MCF 10A (cell line): Measurements from ENCODE around the gene VAMP2. TPM values are rescaled to one million over a fixed set of nuclear protein-coding genes. Genes with fewer than 3 reads are reported as not detected.

Experiments used
- BruUV-seq: library from RNA; stranded (reverse); fragments of 400-500 nt; replicated peaks from 2 replicates; lab custom pipeline; 2021; lab: Mats Ljungman, UMichigan
- CTCF ChIA-PET: fragments of 300-600 bp; sonication (Branson Sonifier 250); formaldehyde crosslinking; extraction: SDS; loops from one replicate; lab custom pipeline; 2021; ENCODE audit warnings: antibody characterized with exemption, inconsistent platforms; lab: Yijun Ruan, JAX
- POLR2A ChIA-PET: fragments of 300-600, 350-650 bp; sonication (Branson Sonifier 250); formaldehyde crosslinking; extraction: SDS; loops from one replicate; lab custom pipeline; 2020; ENCODE audit warnings: antibody characterized with exemption, inconsistent platforms; lab: Yijun Ruan, JAX
- DNase-seq: peaks from one replicate; pipeline ENCODE4 v3.0.0-alpha.2; 2018; ENCODE audit not compliant: unreplicated experiment
- H3K27ac Mint-ChIP-seq: one replicate; pipeline ENCODE4 v1.8.0; 2022; ENCODE audit warnings: mild to moderate bottlenecking, low read depth, mixed read lengths; ENCODE audit not compliant: unreplicated experiment
- H3K27me3 Mint-ChIP-seq: one replicate; pipeline ENCODE4 v1.8.0; 2022; ENCODE audit warnings: mixed read lengths; ENCODE audit not compliant: insufficient read depth, unreplicated experiment
- H3K36me3 Mint-ChIP-seq: one replicate; pipeline ENCODE4 v1.8.0; 2022; ENCODE audit warnings: mild to moderate bottlenecking, moderate library complexity, mixed read lengths; ENCODE audit not compliant: insufficient read depth, unreplicated experiment
- H3K4me1 Mint-ChIP-seq: one replicate; pipeline ENCODE4 v1.8.0; 2022; ENCODE audit warnings: mixed read lengths; ENCODE audit not compliant: insufficient read depth, unreplicated experiment
- H3K4me3 Mint-ChIP-seq: one replicate; pipeline ENCODE4 v1.8.0; 2022; ENCODE audit warnings: mild to moderate bottlenecking, moderate library complexity, mixed read lengths; ENCODE audit not compliant: unreplicated experiment
- H3K9me3 Mint-ChIP-seq: one replicate; pipeline ENCODE4 v1.8.0; 2022; ENCODE audit warnings: mixed read lengths; ENCODE audit not compliant: unreplicated experiment
- CTCF ChIP-seq: fragments of 200-600 bp; IDR thresholded peaks from one replicate; pipeline ENCODE4 v1.8.0; 2022; ENCODE audit warnings: antibody characterized with exemption, mild to moderate bottlenecking; ENCODE audit not compliant: unreplicated experiment
- intact Hi-C: fragments of 100-400 bp; cut with micrococcal nuclease; formaldehyde crosslinking; loops from 2 replicates; pipeline ENCODE4 v1.14.1; 2022
- total RNA-seq: library from RNA; stranded (reverse); gene quantifications from 2 replicates; pipeline ENCODE4 v1.2.3, GENCODE V29; 2022

The VAMP2 gene
- total RNA-seq, 1 experiment from 2014 or later = 37.7 TPM

GRCh38 chr17:8155231-8155995, 7.3 kb downstream of the VAMP2 start:
- intact Hi-C loops = loop anchor here (2.0 kb wide), 1 partner anchor 31 kb away; no protein-coding TSS in a partner anchor
- CTCF ChIA-PET = interaction anchor here (0.6 to 8.7 kb wide), 7 partner anchors 14 to 80 kb away, joined by 3 to 59 read pairs (median 3); partner anchors contain the start of gene ALOXE3

DNA sequence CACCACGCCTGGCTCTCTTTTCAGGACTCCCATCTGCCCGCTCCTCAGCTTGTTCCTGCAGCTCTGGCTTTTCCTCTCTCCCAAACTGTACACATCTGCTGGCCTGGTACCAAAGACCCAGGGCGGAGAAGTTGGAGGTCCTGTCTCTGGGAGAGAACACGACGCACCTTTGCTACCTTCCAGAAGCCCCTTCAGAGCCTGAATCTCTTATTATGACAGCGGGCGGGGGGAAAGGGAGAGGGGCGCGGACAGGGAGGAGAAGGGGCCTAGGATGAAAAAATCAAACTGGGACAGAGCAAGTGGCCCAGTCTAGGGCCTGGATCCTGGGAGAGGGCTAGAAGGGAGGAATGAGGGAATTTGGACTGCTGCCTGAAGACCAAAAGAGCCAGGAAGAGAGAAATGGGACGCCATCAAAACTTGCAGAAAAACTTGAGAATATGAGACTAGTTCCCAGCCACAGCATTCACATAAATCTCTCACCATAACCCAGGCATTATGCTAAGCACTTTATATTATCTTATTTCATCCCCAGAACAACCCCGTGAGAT, 8.1 kb downstream of the VAMP2 start:
- TSS peak; percentile 60 for BruUV-seq
- ChIA-PET POLR2A (interaction anchor here (0.6 to 16.5 kb wide), 24 partner anchors 9 to 912 kb away, joined by 3 to 429 read pairs (median 8); partner anchors contain the start of genes ALOXE3, AURKB, BORCS6 and CTC1), CTCF (interaction anchor here (0.6 to 8.7 kb wide), 4 partner anchors 16 to 97 kb away, joined by 3 to 59 read pairs (median 4); no protein-coding TSS in a partner anchor)
- Mint-ChIP-seq H3K4me1 (peaks cover 32% of the 10 kb centered on the region), H3K9me3 (no peaks in the 10 kb centered on the region), H3K27ac (no peak overlapping the region), H3K27me3 (no peaks in the 10 kb centered on the region), H3K4me3 (no peak overlapping the region), H3K36me3 (peaks cover 16% of the 10 kb centered on the region)
- intact Hi-C loops = loop anchor here (2.0 kb wide), 1 partner anchor 32 kb away; no protein-coding TSS in a partner anchor
- no peak for DNase-seq
- no peak for TF ChIP-seq CTCF

More at GRCh38 chr17:8155231-8155995, 7.3 kb downstream of the VAMP2 start:
- H3K4me3 Mint-ChIP-seq = no peak overlapping the region
- H3K27ac Mint-ChIP-seq = no peak overlapping the region
- no peaks in the 10 kb centered on the region for H3K9me3 Mint-ChIP-seq
- peaks cover 32% of the 10 kb centered on the region for H3K4me1 Mint-ChIP-seq
- POLR2A ChIA-PET = interaction anchor here (0.6 to 16.5 kb wide), 34 partner anchors 9 to 913 kb away, joined by 3 to 429 read pairs (median 6); partner anchors contain the start of genes ALOXE3, AURKB, BORCS6 and CNTROB
- no peak for TF ChIP-seq CTCF
- DNase-seq = no peak
- no peaks in the 10 kb centered on the region for H3K27me3 Mint-ChIP-seq
- BruUV-seq = no TSS peak
- peaks cover 16% of the 10 kb centered on the region for H3K36me3 Mint-ChIP-seq

- intact Hi-C loops = loop anchor here (2.0 kb wide), 1 partner anchor 33 kb away; no protein-coding TSS in a partner anchor
- Mint-ChIP-seq H3K9me3 (no peaks in the 10 kb centered on the region), H3K27ac (no peak overlapping the region), H3K36me3 (peaks cover 15% of the 10 kb centered on the region), H3K4me3 (no peak overlapping the region), H3K4me1 (peaks cover 33% of the 10 kb centered on the region), H3K27me3 (no peaks in the 10 kb centered on the region)
- ChIA-PET CTCF (interaction anchor here (0.6 to 8.7 kb wide), 5 partner anchors 11 to 145 kb away, joined by 3 to 59 read pairs (median 3); no protein-coding TSS in a partner anchor), POLR2A (interaction anchor here (0.6 to 16.5 kb wide), 24 partner anchors 10 to 720 kb away, joined by 3 to 429 read pairs (median 6); partner anchors contain the start of genes ALOXE3, BORCS6, CTC1 and HES7)
- DNase-seq = peak; percentile 100
- BruUV-seq = no TSS peak
- TF ChIP-seq CTCF = no peak
Observed at GRCh38 chr17:8153957-8154607, 8.7 kb downstream of the VAMP2 start.
